Urothelium cell line (cell line): ENCODE results near the gene BRD4.

Experiments
- DNase-seq: peaks from one replicate; pipeline ENCODE4 v3.0.0; 2011; ENCODE audit warnings: low spot score, mixed read lengths
- FAIRE-seq: peaks from 2 replicates; lab custom pipeline; 2011; peaks lifted over from hg19 to GRCh38; lab: Jason Lieb, UNC

The BRD4 gene

DNA sequence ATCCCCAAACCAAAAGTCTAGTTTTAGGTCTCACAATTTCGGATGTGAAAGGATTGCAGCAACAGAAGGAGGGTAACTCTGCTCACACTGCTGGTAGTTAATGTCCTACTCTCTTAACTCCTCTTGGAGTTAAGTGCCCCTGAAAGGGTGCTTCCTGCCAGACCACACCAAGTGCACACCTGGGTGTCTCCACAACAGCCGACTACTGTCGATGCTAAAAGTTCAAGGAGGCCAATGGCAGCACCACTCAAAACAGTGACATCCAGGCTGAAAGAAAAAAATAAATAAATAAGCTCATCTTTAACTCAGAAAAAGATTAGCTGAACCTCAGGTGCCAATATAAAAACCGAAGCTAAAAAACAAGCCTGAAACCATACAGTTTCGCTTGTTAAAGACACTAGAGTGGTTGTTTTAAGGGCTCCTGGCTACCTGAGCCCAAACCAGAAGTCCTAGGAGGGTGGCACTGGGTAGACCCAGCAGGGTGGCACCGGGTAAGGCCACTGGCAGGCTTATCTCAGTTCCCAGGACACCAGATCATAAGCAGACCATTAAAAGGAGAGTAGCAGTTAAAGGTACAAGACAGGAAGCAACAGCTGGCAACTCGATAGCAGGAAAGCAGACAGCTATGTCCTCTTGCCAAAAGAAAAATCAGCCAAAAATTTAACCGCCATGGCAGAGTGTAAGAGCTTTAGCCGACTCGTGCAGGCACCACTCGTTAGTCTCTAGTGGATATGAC is 39.3 kb downstream of the BRD4 start:
- FAIRE-seq (no peak), DNase-seq (no peak)

DNA sequence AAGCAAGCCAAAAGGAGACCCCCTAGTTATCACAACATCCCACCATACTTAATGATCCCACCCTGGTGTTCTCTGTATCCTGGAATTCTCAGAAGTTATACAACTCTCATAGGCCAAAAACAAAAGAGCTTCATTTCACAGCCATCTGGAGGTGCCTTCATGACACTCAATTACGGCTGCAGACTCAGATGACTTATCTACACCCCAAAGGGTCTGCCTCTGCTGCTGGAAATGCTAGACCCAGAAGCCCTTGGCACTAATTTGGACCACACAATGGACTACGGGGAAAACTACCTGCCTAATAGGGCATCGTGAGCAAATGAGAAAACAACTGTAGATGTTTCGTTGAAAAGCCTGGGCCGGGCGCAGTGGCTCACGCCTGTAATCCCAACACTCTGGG is 40.2 kb downstream of the BRD4 start:
- DNase-seq (no peak), FAIRE-seq (no peak)

DNA sequence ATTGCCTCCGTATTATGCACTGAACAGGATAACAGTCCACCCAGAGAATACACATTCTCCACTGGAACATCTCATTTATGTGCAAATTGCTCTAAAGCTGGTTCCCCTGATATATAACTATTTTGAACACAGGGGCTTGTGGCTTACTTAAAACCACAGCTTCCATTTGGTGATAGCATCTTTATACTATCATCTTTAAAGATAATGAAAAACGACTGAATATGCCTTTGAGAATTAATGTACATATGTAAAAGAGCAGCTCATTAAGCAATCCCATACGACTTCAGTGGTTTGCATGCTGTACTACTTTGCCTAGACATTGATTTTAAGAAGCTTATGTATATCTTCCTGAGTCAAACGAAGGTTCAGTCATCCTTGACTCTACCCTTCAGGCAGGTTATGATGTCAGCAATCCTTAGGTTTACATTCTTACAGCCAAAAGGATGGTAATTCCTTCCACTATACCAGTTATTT is 40.8 kb downstream of the BRD4 start:
- DNase-seq = no peak
- FAIRE-seq = no peak

DNA sequence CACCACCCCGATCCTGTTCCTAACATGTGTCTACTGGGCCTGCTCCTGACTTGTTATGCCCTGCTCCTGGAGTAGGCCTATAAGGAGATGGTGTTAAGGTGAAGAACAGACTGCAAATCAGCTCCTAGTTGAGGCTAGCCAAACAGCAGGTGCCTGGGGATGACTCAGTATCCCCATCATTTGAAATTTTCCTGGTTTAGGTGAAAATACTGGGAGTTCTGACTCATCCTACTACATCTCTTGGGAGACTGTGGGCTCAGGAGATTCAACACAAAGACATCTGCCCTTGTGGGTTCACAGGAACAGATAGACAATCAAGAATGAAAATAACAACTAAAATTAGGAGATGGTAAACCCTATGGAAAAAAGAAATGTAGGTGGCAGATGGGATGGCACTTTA is 41.2 kb downstream of the BRD4 start:
- DNase-seq = no peak

DNA sequence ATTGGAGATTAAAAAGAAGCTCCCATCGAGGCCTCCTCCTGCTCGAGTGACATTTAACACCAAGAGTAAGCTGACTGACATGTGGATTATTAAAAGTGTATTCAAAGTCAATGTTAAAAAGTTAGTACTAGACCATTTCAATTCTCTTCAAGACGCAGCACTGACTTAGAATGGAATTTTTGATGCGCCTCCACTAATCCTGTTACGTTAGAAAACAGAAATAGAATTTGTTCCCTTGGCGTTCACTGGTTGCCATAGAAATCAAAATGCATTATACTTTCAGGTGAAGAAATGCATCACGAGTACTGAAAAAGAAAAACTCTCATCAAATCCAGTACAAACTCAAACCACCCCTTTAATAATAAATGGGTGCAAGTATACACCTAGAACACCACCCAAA is 42.2 kb downstream of the BRD4 start:
- DNase-seq (no peak), FAIRE-seq (no peak)

More for the DNA sequence above, 41.2 kb downstream of the BRD4 start:
- FAIRE-seq = no peak

DNA sequence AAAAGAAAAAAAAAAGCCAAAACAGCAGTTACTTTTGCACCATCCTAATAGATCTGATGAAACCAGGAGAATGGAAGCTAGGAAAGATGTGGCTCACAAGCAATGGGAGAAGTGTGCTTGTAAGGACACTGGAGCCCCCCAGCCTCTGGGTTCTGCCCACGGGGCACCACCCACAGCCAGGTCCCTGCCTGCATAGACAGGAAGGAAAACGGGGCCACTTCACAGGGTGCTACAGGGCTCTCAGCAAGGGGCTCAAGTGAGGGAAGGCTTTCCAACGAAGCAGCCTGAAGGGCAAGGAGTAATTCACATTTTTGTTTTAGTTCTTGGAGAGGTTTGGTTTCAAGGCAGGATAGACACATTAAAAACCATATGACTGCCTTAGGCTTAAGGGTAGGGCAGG is 42.7 kb downstream of the BRD4 start:
- no peak for FAIRE-seq
- DNase-seq = no peak

DNA sequence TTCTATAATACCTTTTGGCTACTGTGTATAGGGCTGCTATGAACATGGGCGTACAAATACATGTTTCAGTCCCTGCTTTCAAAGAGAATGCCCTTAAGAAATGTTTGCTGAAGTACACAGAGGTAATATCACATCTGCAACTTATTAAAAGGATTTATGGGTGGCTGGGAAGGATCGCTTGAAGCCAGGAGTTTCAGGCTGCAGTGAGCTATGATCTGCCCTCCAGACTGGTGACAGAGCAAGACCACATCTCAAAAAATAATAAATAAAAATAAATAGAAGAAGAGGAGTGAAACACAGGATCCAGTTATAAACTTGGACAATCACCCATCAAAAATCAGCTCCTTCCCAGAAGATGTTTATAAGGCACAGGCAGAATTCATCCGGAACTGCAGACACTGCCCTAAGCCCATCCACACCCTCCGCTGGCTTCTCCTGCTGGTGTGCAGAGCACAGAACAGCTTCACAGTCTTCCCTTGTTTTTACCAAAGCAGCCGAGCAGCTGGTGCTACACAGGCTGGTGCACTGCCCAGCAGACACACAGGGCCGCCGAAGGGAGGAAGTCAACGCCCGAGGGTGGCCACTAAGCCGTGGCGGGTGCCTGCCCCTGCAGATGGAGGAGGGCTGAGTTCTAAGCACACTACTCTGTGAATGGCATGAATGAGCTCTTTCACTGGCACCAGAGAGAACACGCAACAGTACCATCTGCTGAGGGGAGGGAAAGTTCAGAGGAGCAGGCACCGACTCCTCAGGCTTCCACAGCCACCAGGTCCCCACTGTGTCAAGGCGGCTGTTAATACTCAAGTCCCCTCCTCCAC is 44.0 kb downstream of the BRD4 start:
- FAIRE-seq (no peak), DNase-seq (no peak)

DNA sequence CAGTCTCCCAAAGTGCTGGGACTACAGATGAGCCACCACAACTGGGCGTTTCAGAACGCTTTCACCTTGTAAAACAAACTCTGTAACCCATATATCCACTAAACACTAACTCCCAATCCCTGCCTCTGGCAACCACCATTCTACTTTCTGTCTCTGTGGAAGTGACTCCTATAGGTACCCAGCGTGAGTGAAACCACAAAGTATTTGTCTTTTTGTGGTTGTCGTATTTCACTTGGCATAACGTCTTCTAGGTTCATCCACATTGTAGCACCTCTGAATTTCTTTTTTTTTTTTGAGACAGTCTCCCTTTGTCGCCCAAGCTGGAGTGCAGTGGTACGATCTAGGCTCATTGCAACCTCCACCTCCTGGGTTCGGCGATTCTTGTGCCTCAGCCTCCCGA is 44.8 kb downstream of the BRD4 start:
- no peak for FAIRE-seq
- no peak for DNase-seq

DNA sequence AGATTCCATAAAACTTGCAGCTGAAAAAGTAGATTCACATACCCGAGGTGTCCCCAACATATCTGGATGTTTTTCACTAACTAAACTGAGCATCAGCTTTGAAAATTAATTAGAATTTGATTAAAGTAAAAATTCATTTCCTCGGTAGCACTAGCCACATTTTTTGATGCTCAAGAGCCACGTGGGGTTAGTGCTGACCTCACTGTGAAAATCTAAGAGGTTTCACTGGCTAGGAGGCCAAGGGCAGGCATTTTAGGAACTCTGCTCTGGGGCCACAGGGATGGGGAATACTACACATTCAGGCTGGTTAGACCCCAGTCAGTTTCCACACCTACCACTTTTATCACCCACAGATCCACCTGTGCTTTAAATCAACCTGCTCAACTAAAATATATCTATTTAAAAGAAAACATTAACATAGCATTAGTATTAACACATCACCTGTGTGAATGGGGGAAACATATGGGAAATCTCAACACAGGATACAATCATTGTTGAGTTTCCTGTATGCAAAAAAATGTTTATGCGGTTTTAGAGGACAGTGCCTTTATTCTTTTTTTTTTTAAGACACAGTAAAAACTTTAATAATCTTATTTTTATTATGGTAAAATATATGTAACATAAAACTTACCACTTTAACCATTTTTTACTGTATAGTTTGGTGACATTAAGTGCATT is 45.5 kb downstream of the BRD4 start:
- no peak for FAIRE-seq

DNA sequence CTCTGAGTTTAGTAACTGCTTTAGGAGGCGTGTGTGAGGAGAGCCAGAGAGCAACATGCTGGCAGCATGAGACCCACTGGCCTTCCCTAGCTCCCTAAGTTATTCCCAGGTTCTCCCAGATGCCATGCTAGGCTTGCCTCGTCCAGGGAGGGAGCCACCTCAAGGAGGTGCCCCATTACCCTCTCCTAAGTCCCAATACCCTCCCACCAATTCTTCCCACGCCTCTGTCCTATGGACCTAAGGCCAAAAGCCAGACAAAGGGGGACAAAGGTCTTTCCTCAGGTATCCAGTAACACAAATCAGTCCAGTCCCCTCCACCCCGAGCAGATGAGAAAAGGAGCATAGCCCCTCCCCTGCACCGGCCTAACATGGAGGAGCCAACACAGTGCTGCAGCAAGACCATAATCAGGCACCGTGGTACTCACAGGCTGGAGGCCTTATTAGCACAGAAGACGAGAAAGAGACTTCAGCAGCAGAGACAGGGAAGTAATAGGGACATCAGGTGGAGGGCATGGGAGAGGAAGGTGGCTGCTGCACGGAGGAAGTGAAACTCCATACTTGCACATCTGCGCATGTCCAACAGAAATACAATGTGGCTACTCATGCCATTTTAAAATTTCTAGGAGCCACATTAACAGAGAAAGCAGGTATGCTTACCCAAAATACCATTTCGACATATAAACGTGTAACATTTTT is 46.3 kb downstream of the BRD4 start:
- DNase-seq = no peak
- no peak for FAIRE-seq

More for the DNA sequence above, 45.5 kb downstream of the BRD4 start:
- no peak for DNase-seq

DNA sequence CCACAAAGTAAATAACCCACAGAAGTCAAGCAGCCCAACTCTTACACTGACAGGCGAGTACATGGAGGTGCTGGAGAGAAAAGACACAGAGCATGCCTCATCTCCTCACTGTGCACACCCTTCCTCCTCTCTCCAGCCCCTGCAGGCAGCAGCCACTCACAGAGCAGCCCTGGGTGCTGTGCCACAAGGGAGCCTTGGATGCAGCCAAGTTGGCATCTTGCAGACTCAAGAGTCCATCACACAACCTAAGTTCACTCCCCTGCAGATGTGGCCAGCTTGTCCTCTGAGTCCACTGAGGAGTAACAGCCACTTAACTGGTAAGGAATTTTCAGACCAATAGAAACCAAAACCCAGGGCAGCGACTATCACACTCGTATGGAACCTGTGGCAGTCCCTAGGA is 47.4 kb downstream of the BRD4 start:
- no peak for FAIRE-seq

DNA sequence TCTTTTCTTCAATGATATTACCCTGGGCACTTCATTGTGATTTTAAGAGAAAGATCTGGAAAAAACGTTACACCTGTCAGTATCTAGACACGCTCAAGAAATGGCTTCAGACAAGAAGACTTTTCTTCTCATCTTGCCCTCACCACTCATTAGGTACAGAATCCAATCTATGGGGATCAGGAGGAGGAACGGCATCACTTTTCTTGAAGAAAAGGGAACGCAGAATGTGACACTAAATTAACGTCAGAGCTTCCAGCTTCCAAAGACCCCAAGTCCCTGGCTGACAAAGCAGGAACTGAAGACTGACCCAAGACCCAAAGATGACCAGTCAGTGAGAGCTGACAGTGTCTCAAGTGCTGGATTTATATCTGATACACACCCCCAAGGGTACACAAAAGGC is 48.2 kb downstream of the BRD4 start:
- FAIRE-seq (no peak), DNase-seq (no peak)

More for the DNA sequence above, 47.4 kb downstream of the BRD4 start:
- DNase-seq = no peak

DNA sequence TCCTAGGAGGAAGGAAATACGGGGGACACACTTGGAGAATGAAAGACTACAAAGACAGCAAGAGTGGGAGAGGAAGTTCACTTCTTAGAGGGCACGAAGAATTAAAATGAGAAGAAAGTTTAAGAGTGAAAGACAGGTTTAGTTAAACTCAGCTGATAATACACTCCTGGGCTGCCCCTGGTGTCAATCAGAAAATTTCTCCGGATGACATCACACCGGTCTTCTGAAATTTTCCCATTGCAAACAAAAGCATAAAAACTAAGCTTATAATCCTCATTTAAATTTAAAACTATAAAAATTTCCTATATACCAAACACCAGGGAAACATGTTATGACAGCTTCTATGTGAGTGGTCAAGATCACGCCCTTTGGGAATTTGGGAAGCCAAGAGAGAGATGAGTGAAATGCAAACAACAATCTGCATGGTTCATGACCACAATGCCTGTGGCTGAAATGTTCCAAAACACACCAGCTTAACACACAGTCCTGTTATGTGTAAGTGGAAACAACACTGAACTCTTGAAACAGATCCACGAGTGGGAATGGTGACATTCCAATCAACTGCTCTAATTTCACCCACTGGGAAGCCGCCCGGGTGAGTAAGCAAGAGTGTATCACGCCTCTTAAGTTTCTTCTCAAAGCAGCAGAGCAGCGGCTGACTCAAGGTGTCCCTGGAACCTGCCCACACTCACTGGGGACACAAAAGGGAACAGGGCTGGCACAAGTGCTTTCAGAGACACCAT is 49.0 kb downstream of the BRD4 start:
- no peak for DNase-seq
- FAIRE-seq = no peak

DNA sequence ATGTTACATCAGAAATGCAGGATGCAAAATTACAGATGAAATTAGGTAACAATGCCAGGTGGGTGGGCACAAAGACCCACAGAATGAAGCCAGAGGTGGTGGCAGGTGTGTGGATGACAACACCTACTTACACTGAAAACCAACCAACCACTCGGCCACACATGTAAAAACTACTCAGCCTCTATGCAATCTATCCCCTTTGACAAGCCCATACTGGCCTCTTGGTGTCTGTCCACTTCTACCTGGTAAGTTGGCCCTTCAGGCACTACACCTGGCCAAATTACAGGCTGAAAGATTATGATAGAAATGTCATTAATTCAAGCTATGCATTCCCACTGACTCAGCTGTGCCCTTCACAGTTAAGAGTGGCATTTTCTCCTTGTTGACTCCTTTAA is 50.0 kb downstream of the BRD4 start:
- DNase-seq (no peak), FAIRE-seq (no peak)

DNA sequence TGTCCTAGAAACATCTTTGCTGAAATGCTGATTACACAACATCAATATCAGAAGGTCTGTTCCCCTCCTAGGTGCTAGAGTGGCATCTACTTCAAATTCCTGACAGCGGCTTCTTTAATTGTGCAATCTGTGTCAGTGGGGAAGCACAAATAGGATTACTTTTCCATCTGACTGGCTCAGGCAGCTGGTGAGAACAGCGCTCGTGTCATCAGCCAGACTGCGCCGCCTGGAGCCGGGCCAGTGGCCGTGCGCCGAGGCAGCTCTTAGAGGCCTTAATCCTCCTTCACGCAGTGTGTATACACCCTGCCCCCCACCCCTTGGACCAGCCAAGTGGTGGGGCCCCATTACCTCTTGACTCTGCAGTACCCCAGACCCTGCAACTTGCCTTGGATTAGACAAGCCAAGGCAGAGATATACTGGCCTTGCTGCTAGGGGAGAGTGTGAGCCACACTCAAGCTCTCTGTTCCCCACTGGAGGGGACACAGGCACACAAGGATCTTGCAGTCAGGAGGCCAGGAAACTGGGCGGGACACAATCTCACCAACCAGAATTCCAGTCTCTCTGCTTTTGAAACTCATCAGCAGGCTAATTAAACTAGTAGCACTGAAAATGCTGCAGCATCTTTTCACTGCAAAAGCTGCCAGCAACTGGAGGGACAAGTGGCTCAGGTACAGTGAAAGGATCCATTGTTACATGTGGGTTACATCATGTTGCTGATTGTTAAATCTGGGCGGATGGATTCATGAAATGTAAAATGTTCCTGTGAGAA is 51.2 kb downstream of the BRD4 start:
- FAIRE-seq (no peak), DNase-seq (no peak)

DNA sequence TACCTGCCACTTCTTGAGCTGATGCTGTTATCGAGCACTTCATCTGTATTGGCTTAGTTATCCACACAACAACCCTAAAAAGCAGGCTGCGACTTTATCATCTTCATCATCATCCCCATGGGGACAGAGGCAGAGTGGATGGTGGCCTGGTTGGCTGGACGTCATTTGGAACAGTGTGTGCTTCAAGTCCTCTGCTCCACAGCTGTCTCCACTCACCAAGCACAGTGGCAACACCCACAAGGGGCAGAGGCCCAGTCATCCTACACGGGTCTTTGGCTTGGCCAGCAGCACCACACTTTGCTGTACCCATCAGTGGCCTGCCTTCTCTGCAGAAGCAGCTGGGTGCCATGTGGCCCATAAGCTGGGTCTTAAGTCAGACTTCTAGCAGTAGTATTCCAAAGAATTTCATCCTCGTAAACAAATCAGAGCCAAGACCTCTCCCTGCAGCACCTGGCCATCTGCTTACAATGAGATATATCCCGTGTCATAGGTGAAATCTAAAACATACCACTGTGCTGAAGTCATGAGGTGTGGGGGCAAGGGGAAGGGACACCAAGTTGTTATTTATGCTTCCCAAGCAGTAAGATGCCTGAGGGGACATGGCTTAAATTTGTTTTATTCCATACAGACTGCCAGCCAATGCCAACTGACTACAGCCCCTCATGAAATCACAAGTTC is 52.2 kb downstream of the BRD4 start:
- DNase-seq = no peak
- FAIRE-seq = no peak

DNA sequence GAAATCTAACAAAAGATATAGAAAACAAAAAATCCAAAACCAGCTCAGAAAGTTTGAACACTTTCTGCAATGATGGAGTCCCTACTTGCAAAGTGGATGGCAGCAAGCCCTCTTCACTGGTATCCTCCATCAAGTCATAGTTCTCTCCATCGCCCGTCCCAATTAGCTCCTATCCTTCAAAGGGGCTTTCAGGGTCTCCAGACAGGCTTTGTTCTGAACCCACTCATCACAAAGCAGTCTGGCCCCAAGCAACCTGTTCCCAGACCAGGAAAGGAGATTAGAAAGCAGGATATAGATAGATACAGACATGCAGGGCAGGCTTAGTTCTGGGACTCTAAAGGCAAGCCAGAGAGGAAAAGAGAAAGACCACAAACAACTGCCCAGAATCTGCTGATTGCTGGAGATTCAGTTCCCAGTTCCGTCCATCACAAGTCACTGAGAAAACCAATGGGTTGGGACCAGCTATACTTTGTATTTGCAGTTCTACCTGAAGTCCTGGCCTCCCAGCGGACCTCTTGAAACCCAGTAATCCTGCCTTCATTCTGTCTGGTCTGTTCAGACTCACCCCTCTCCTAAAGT is 52.9 kb downstream of the BRD4 start:
- no peak for FAIRE-seq
- DNase-seq = no peak

DNA sequence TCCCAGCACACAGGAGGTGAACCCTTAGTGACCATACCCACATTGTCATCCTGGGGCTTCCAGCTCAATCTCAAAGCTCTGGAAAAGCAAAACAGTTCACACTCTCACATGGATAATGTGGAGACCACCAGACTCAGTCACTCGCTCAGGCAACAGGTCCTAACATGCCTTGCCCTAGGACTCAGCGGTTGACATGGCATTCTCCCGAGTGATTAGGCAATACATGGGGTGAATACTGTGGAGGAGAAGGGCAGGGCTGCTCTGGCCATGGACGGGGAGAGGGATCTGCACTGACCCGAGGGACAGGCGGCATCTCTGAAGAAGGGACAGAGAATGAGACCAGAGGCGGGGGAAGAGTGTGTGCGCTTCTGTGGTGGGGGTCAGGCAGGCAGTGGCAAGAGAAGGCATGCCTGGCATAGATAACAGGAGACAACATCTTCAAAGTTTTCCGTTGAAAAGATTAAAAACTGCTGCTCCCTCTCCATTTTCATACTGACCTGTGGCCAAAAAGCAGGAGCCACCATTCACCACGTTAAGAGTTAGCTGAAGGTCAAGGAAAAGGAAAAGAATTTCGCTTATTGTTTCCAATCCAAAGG is 55.6 kb downstream of the BRD4 start:
- no peak for FAIRE-seq

More for the DNA sequence above, 55.6 kb downstream of the BRD4 start:
- no peak for DNase-seq
